IPS-18c (cell line): Measurements from ENCODE around the gene EID2.

ENCODE experiments used
- H3K4me3 ChIP-seq: 2 replicates; pipeline ENCODE4 v1.7.0; 2013; ENCODE audit warnings: low read depth, mild to moderate bottlenecking, low read length, moderate library complexity; ENCODE audit not compliant: insufficient read depth
- H3K9me3 ChIP-seq: one replicate; pipeline ENCODE4 v1.6.1; 2013; ENCODE audit warnings: mild to moderate bottlenecking, low read length, moderate library complexity; ENCODE audit not compliant: control insufficient read depth, insufficient read depth

The EID2 gene

GRCh38 chr19:39492788-39493187 is 47.2 kb downstream of the EID2 start:
- H3K4me3 ChIP-seq, result no peak overlapping the region
- no peaks in the 10 kb centered on the region for H3K9me3 ChIP-seq

GRCh38 chr19:39492225-39492624 is 47.7 kb downstream of the EID2 start:
- H3K9me3 ChIP-seq, result no peaks in the 10 kb centered on the region
- H3K4me3 ChIP-seq, result no peak overlapping the region

DNA sequence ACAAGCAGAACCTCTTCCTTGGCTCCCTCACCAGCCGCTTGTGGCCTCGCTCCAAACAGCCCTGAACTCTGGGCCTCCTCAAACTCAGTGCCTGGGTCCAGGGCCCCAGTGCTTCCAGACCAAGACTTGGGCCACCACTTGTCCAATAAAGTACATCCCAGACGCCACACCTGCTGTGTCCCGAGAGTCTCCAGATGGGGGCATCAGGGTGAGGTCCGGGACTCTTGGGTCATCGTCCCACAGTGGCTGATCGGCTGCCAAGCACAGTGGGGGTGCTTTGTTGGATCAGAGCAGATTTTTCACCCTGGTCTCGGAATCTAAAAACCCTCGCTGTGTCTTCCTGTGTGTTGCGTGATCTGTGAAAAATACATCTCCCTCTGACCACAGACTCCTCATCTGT is 50.2 kb downstream of the EID2 start:
- H3K9me3 ChIP-seq, result no peaks in the 10 kb centered on the region
- H3K4me3 ChIP-seq, result no peak overlapping the region
